DMS53 treated with DMSO at 0.1 percent for 48 hours (cell line): ENCODE results near the gene ASTN1.

Source experiments
- DNase-seq: peaks from one replicate; lab custom pipeline; 2025; ENCODE audit not compliant: unreplicated experiment; lab: John Stamatoyannopoulos, UW

Gene ASTN1

DNA sequence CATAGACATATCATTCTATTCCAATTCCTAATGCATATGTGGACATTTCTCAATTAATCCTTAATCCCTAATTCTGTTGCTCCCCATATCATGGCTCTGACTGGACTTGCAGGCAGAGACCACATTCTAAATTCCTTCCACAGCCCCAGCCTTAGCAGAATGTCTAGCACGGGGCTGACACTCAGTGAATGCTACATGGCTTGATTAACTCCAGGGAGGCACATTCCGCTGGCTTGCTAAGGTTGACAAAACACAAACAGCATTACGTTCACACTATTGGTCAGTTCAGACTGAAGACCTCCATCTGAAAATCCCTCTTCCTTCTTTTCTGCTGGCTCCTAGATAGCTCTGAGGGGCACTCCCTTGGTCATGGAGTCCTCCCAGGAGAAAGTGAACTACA lies 119.4 kb downstream of the ASTN1 start:
- DNase-seq: no peak

DNA sequence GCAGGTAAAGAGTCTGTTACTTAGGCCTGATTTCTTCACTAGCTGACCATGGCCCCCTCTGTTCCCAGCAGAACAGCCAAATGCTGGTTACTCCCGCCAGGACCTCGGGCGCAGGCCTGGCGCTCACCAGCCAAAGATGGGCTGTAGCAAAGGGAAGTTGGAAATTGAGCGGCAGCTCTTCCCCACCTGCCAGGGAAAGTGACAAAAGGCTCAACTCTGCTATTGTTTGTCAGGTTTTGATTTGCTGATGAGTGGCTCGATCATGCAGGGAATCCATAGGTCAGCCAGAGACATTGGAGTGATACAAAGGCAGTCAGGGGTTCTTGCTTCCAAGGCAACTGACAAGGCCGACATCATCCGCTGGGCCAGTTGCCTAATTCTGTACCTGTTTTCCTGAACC lies 120.1 kb downstream of the ASTN1 start:
- no peak for DNase-seq

DNA sequence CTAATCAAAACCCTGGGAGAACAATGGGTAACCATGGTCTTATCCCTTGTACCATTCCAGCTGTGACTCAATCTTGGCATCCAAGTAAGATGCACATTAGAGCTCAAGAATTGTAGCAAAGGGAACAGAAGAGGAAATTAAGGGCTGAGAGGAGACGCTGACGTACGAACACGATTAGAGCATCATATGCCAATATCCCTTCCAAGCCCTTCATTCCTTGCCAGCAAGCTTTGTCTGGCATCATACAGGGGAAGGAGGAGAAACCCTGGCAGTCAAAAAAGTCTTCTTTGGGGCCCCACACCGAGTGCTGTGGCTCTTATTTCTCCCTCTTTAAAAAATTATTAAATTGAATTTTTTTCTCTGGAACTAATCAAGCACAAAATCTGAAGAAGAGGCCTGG lies 120.9 kb downstream of the ASTN1 start:
- no peak for DNase-seq

DNA sequence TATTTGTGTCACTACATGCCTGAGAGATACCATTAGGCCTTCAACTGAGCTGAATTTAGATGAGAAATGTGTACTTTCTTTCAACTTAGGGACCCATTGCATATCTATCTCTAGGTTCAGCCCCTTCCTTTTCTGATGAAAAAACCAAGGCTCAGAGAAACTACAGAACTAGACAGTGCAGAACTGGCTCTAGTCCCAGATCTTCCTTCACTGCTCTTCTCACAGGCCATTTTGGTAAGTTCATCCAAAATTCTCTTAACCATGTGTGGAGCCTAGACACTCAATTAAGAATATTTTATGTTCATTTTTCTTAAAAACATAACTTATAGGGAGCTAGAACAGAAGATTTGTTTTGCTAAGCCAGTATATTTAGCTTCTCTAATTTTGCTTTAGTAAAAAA lies 128.9 kb downstream of the ASTN1 start:
- no peak for DNase-seq

DNA sequence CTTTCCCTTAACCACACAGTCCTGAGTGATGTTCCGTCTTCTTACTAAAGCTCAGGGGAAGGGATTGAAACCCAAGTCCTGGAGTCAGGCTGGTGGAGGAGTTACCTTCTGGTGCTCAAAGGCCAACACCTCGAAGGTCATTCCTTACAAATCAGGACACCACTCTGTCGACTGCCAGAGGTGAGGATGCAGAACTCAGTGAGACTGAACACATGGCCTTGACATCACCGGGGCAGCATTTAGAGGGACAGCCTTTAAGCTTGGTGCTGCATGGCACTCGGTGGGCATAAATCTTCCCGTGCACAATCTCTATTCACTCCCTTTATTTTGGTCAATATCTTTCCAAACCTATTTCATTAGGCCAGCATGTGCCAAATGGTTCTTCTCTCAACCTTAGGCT lies 130.9 kb downstream of the ASTN1 start:
- no peak for DNase-seq

DNA sequence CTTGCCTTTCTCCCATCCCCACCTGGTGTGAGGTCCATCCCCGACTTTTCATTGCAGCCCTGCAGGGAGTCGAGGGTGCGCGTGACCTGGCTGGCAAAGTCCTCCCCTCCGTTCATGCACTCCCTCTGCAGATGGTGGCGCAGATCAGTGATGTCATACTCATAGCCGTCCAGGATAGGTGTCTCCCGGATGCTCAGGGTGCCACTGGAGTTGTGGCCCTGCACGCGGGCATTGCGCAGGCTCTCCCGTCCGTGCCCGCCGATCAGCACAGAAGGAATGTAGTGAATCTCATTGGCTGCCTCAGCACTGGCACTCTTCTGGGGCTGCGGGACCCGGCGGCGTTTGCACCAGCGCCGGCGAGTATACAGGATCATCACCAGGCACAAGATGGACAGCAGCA lies 132.1 kb downstream of the ASTN1 start:
- DNase-seq: no peak

DNA sequence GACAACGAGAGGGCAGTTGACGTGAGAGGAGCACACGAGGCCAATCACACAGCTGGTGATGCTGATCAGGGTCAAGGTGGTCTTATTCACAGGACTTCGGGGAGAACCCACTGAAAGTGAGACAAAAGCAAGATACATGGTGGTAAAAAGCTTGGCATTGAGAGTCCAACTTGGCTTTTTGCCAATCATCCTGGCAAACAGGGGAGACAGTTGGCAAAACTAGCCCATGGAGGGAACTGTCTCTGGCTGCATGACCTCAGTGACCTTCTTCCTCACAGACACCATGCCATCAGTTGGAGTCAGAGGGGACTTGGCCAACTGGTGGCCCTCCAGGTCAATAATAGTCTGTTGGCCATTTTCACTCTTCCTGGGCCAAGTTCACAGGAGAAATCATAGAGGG lies 139.9 kb downstream of the ASTN1 start:
- DNase-seq: no peak

DNA sequence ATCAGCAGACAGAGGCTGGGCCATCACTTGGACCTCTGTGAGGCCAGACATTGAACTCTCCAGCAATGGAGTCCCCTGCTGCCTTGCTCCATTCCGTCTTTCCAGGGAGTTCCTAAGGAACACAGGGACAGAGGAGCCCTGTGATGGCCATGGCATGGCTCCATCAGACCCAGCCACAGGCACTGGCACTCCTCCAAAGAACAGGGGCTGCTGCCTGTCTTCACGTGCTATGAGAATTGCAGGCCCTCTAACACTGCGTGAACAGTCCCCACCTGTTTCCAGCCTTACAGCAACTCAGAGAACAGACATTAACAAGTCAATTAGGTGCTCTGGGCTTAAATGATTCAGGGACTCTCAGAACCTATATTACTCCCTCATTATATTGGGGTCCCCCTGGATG lies 140.8 kb downstream of the ASTN1 start:
- DNase-seq: no peak

DNA sequence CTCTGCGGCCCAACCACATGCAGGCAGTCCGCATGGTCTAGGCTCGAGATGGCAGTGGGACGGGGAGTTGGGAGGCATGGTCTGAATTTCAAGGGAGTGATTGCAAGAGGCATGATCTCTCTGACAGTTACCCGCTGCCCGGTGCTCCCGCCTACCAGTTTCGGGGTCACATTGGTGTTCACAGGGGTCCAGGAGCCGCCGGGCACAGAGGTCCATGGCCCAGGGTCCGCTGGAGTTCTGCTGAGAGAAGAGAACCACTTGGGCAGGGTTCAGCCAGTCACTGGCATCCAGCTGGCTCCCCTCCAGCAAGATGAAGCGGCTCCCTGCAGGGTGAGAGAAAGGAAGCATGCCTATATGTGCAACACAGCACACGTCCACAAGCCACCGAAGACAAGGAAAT lies 141.3 kb downstream of the ASTN1 start:
- DNase-seq: no peak

DNA sequence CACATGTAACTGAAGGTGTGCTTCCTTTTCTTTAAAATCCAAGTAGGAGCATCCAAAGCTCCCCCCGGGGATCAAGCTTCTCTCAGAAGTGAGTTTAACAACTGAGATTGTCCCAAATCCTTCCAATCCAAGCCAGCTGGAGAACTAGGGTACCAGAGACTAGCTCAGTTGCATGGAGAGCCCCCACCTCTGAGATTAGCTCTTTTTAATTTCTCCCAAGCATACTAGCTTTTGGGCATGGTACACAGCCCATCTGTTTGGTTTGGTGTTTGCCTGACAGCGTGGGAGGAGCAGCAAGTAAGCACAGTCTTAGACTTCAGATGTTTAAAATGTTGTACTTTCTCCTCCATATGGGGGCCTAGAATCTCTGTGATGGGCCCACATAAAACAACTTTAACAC lies 142.8 kb downstream of the ASTN1 start:
- DNase-seq: no peak

DNA sequence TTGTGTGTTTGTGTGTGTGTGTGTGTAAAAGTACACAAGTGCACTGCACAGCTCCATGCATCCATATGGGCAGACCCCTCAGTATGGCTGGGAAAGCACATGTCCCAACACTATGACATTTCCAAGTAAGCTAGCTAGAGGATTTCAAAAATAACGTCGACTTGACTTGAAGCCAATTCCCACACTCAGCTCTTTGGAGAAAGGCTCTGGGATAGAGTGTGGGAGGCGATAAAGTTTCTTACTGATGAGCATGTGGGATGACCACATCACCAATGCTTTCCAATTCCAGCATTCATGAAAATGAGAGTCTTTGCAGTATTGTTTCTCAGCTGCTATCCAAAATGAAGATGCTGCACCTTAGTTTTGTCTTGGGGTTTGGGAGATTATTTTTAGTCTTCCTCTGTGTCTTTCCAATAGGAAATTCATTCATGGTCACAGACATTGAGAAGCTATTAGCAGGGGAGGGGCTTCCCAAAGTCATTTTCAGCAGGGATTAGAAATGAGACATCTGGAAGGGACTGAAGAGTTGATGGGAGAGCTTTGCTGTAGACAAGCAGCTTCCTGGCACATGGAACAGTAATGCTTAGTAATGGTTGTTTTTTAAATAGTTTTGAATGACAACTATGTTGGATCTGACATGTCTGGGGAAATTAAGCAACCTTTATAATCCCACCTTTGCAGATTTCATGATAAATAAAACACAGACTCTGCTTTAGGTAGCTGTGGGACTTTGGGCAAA lies 143.5 kb downstream of the ASTN1 start:
- DNase-seq: no peak

DNA sequence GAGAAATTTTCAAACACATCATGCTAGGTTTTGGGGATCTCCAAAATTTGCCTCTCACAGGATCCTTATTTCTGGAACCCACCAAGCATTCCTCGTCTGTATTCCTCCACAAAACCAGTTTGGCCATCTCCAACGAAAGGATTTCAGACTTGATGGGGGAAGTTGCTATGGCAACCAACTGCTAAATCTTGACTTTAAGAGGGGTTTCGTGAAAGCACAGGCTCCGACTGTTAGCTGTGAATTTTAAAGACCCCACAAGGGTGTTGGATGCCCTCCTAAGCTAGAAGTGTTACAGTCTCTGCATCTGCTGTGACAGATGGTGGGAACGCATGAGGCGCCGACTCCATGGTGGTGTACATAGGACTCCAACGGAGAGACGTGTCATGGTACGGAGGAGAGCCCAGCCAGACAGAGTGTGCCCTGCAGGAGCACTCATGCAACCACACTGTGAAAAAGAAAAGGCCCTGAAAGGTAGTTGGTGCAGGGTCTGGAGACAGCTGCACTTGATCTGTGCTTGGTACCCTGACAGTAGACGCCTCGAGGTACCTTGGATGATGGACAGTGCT lies 147.1 kb downstream of the ASTN1 start:
- no peak for DNase-seq

DNA sequence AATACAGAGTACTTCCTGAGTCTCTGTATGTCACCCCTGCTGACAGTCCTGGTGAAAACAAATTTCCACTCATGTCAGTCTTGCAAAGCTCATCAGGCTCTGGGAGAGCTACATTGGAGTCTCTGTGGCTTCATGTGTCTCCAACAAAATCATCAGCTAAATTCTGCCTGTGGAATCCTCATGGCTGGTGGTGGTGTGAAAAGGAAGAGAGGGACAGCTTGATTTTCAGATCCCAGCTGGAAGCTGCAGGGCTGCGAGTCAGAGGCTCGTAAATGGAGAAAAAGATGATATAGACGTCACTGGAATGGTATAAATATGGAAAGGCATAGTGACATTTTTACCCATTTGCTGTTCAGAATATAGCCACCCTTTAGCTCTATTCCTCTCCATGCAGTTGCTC lies 150.2 kb downstream of the ASTN1 start:
- no peak for DNase-seq

DNA sequence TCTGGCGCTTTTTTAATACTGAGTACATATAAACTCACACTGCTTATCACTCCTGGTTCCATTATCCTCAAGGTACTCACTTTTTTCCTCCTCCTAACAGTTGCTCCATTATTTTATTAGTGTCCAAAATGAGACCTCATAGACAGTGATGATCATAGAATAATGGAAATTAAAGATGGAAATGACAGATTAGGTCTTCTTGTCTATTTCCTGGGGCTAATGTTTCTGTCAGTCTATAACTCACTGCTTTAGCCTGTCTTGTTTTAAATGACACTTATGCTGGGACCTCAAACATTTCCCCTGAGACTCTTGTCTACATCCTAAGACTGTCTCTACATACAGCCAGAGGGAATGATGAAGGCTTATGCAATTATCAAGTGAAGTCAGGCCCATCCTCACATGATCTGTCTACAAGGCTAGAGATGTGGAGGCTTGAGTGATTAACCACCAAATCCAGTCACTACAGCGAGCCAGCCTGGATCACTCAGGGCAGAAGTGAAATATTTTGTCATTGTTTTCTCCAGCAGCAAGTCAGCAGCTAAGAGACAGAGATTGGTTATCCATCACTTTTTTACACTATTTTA lies 152.1 kb downstream of the ASTN1 start:
- DNase-seq: no peak

DNA sequence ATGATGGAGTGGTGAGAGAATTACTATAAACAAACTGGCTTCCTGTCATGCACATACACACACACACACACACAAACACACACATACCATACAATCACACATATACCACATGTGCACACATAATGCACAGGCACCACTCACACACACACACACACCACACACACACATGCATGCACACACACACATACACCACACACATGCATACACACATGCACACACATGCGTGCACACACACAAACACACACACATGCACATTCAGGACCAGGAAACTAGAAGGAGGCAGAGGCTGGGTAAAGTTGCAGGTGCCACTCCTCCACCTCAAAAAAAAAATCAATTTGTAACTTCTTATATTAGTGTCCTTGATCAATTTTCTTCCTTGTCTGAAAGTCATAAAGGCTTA lies 153.0 kb downstream of the ASTN1 start:
- DNase-seq: no peak

DNA sequence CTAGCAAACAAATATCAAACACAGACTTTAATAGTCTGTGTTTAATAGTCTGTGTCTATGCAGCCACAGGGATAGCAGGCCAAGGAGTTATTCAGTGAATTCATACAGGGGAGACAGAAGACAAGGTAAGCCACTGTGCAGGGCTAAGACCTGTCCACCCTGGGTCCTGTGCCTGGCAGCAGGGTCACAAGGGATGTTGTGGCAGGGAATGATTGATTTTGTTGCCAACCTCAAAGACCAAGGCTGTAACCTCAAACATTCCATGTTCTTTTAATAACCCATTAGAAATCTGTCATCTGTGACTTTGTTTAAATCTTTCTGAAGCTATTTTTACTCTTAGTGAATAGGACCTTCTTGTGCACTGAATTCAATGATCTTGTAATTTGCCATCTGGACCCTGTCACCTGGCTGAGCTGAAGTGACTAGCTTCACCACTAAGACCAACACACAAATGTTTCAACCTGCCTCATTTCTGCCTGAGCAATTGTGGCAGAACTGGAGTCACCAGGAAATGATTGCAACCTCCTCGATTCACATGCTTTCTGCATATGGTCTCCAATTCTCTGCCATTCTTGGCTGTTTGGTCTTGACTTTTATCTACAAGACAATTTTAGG lies 154.2 kb downstream of the ASTN1 start:
- DNase-seq: no peak

DNA sequence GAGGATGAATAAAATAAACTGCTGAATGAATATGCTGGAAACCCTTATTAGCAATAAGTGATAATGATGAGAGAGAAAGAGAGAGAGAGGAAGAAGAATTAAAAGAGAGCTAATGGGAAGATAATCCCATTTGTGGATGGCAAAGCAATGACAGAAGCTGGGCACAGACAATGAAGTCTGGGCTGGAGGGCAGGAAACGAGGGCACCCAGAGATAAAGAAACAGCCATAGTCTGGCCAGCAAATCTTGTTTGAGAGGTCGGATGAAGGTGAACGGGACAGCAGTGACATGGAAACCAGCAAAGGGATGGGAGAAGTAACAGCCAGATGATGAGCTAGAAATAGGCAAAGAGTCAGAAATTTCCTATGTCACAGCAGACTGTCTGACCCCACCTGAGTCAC lies 155.9 kb downstream of the ASTN1 start:
- DNase-seq: no peak

DNA sequence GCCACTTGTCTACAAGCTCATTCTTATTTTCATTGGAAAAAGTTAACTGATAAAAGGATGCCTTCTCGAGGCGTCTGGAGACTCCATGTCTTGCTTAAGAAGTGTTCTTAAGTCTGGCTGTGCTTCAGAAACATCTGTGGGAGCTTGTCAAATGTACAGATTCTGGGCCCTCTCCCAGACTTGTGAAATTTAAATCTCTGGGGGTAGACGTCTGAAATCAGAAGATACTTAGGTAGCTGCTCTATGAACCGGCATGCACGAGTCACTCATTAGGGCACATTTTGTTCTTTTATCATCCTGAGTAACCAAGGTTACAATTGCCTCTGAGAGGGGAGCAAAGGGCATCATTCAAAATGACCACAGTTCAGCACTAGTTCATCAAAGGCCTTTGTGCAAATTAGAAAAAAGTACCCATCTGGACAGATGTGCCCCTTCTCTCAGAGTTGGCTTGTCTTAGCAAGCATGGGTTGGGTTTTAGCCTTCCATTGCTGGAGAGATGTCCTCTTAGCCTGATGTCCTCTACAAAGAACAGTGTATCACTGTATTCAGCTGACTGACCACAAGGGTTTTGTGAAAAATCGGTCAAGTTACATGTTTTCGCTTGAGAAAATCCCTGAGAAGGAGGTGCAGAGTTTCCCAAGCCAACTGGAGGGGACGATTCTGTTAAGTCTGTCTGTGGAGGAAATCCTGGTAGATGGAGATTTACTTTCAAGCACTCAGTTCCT lies 156.9 kb downstream of the ASTN1 start:
- DNase-seq: no peak

DNA sequence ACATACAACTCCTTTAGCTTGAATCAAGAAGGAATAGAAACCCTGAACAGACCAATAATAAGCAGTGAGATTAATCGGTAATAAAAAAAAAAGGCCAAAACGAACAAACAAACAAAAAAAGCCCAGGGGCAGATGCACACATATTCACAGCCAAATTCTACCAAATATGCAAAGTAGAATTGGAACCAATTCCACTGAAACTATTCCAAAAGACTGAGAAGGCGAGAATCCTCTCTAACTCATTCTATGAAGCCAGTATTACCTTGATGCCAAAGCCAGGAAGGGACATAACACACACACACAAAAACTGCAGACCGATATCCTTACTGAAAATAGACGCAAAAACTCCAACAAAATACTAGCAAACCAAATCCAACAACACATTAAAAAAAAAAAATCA lies 161.6 kb downstream of the ASTN1 start:
- DNase-seq: no peak

DNA sequence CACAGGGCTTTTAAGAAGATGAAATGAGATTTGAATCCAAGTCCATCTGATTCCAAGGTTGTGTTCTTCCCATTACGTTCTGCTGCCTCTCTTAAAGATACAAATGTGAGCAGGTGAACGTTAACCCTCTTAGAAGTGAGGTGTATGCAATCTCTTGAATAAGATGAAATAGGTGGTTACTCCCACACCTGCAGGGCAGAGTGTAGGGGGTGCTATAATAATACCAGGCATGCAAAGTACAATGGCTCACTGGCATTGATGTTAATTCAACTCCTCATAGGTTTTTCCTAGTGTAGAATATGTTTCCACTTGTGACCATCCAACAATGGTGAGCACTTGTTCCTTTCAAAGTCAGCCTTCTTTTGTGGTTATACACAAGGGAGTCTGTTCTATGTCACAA lies 163.0 kb downstream of the ASTN1 start:
- DNase-seq: no peak

DNA sequence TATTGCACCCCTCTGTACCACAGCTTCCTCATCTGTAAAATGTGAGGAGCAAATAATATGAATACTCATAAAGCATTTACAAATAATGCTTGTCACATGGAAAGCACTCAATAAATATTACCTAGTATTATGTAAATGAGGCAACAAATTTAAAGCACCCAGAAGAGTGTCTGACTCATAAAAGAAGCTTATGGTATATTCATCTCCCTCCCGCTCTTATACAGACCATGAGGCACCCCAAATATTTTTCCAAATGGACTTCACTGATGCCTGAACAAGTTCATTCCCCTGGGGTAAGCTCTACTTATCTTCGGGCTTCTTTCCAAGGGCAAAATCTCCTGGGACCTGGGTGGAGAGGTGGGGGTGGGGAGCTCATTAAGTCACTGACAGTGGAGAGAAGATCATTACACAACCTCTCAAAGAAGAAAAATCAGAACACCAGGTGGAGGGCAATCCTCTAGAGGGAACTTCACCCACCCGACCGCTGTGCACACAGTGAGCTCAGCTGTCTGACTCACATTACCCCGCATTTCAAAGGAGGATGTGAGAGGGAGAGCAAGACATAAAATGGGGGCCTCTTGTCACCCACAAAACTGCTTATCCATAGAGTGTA lies 166.2 kb downstream of the ASTN1 start:
- DNase-seq: no peak
